ENCODE data around the gene SPTLC1. TPM values are rescaled to one million over a fixed set of nuclear protein-coding genes. Genes with fewer than 3 reads are reported as not detected.
"Not testable (repeated sequence)": the region's sequence is repeated elsewhere in the genome, so short reads cannot be mapped to it uniquely, and the experiment has no call there.

Gene SPTLC1
- total RNA-seq, 1 donor from 2014 or later: 90.0 TPM

DNA sequence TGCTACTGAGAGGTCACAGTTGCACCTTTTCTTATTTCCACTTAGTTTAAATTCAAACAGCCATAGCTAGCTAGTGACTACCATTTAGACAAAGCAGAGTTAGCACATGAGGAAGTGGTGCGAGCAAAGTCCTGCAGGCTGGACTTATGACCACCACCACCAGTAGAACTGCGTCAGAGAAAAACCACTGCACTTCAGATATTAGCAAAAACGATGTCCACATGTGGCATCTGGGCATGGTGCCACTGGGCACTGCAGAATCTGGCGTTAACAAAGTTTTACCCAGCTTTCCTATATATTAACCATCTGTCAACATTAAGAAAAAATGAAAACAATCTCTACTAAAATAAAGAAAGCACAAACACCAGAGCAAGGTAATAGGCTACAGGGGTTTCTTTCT is 80.1 kb downstream of the SPTLC1 start:
- DNase-seq (ENCODE audit: low spot score): no peak

GRCh38 chr9:92033991-92034390 is 81.2 kb downstream of the SPTLC1 start:
- no peak for DNase-seq (ENCODE audit: low spot score)

DNA sequence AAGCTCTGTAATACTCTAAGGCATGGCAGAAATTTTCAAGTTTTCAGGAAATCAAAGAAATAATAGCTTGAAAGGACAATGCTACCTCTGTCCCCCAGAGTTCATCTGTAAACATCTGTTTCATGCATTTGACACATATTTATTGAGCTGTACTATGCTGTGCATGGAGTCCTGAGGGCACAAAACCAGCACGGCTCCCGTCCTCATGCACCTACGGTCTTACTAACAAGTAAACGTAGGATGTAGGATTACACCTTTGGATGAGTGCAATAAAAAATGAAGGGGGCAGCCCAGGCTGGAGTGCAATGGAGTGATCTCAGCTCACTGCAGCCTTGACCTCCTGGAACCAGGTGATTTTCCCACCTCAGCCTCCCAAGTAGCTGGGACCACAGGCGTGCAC is 81.9 kb downstream of the SPTLC1 start:
- DNase-seq (ENCODE audit: low spot score): no peak

DNA sequence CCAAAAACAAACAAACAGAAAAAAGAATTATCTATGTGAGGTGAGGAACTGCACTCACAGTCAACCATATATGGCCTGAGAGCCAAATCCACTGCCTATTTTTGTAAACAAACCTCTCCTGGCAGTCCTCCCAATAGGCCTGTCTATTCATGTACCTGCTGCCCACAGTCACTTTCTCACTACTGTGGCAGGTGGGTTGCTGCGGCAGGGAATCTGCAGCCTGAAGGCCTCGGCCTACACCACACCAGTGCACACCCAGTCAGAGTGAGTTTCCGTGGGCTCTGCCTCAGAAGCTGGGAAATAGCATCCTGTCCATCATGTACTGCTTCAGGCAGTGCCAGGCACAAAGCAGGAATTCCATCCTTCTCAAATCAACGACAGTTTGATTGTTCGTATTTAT is 82.3 kb downstream of the SPTLC1 start:
- no peak for DNase-seq (ENCODE audit: low spot score)

DNA sequence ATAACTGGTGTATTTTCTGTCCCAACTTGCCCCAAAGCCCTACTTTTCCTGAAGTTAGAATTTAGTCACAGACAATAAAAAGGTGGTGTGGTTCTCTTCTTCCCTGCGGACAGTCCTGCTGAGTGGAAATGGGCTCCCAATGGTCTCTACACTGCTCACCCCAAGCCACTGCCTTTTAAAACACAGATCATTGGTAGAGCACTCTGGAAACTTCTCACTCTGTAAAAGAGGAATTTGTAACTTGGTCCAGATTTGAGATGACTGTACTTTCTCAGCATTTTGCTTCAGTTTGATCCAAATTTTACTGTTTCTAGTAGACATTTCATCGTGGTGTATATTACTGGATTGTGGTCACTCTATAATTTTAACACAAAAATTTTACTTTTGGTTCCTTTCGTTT is 84.8 kb downstream of the SPTLC1 start:
- no peak for DNase-seq (ENCODE audit: low spot score)

DNA sequence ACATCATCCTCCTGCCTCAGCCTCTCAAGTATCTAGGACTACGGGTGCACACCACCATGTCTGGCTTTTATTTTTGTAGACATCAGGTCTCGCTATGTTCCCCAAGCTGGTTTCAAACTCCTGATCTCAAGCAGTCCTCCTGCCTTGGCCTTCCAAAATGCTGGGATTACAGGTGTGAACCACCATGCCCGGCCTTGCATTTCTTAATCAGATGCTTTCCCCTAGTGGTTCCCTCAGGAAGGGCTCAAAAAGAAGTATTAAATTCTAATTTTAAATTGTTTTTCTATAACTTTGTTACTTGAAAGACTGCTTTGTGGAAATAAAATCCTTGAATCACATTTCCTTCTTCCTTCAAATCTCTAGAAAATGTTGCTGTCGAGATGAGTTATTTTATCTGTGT is 85.7 kb downstream of the SPTLC1 start:
- DNase-seq (ENCODE audit: low spot score): no peak

DNA sequence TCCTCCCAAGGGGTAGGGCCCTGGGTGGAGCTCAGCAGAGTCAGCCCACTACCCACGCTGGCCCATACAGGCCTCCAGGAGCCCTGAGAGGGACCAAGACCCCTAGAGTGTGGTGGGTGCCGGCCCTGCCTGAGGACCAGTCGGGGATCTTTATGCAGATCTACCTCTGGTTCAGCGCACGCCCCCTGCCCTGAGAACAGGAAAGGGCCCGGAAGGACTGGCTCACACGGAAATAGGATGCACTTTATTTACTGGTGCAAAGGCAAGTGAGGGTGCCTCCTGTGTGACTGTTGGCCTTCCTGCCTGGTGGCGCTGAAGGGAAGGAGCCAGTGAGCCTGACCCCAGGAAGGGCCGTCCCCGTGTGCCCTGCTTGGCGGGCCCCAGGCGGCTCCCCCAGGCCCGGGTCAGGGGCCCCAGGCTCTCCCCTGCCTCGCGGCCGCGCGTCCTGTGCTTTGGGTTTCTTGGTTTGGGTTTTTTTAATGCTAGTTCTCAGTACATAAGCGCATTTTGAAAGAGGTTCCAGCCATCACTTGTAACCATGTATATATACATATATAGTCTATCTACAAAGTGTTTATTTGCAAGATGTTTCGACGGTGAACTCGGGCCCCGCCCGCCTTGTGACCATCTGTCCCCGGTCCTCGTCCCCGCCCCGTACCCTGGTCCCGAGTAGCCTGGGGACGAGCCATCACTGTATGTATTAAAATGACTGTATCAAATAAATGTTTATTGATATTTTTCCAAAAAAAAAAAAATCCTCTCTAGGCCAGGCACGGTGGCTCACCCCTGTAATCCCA is 88.8 kb downstream of the SPTLC1 start:
- DNase-seq (ENCODE audit: low spot score): no peak

DNA sequence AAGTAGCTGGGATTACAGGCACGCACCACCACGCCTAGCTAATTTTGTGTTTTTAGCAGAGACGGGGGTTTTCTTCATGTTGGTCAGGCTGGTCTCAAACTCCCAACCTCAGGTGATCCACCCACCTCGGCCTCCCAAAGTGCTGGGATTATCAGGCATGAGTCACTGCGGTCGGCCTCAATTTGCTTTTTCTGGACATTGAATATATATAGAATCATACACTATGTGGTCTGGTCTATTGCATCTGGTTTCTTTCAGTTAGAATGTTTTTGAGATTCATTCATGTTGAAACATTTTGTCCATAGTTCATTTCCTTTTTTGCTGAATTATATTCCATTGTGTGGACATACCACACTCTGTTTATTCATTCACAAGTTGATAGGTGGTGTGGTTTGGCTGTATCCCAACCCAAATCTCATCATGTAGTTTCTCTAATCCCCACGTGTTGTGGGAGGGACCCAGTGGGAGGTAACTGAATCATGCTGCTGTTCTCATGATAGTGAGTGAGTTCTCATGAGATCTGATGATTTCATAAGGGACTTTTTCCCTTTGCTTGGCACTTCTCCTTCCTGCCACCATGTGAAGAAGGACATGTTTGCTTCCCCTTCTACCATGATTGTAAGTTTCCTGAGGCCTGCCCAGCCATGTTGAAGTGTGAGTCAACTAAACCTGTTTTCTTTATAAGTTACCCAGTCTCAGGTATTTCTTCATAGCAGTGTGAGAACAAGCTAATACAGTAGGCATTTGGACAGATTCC is 93.2 kb downstream of the SPTLC1 start:
- DNase-seq (ENCODE audit: low spot score): not testable (repeated sequence)

DNA sequence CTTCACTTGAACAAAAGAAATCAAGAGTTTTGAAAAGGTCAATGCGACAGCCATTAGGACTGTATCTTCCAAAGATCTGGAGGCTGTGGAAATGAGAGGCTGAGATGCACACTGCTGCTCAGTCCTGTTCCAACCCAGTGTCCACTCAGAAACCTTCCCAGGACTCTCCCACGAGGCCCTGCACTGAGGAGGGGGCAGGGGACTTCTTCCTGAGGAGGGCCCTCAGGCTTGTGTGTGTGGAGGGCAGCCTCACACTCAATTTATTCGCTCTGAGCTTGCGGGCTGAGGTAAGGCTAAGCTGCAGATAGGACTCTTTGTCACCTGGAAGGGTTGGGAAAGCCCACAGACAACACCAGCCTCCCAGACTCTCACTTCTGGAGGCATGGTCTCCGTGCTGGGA is 95.6 kb downstream of the SPTLC1 start:
- DNase-seq (ENCODE audit: low spot score): no peak

DNA sequence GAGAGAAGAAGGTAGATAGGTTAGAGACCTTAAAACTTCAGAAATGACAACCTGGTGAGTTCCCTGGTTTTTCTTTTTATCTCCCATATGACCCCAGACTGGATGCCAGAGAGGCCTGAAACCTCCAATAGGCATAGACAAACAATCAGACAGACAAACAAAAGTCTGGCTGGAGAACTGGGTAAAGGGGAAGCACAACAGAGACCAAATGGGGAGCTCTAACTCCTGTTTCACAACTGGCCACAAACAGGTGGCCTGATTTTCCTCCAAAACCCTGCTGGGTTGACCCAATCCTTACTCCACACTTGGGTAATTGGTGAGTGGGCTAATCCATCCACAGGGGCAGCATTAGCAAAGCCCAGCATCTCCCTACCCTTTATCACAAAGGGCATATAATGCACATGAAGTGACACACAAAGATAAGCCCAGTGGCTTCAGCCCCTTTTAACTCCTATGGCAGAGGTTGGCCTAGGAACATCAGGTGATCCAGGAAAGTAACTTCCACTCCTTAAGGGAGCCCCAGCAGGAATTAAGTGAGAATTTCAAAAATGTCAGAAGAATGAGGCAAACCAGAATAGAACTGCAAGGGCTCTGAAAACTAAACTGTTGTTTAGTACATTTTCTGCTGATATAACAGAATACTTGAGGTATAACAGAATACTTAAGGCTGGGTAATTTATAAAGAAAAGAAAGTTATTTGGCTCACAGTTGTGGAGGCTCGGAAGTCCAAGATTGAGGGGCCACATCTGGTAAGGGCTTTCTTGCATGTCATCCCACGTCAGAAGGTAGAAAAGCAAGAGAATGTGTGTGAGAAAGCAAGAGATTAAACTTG is 104.3 kb downstream of the SPTLC1 start:
- DNase-seq (ENCODE audit: low spot score): no peak

- DNase-seq (ENCODE audit: low spot score): not testable (repeated sequence)
These were observed 105.0 kb downstream of the SPTLC1 start for GRCh38 chr9:92010253-92010652.

- DNase-seq (ENCODE audit: low spot score): no peak
These were observed 107.2 kb downstream of the SPTLC1 start for GRCh38 chr9:92008041-92008440.

DNA sequence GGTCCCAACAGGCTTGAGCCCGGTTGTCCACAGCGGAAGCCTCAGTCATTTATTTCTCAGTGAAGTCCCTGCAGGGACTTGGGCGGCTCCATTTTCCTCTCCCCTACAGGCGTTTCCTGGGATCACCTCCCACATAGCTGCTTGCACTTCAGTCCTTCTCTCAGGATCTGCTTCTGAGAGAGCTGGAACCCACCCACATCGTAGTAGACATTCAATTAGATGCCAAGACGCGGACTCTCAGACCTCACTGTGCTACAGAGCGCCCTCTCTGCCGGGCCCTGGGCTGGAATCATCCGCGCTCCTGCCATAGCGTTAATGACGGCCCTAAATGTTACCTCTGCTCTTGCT is 111.2 kb downstream of the SPTLC1 start:
- no peak for DNase-seq (ENCODE audit: low spot score)

DNA sequence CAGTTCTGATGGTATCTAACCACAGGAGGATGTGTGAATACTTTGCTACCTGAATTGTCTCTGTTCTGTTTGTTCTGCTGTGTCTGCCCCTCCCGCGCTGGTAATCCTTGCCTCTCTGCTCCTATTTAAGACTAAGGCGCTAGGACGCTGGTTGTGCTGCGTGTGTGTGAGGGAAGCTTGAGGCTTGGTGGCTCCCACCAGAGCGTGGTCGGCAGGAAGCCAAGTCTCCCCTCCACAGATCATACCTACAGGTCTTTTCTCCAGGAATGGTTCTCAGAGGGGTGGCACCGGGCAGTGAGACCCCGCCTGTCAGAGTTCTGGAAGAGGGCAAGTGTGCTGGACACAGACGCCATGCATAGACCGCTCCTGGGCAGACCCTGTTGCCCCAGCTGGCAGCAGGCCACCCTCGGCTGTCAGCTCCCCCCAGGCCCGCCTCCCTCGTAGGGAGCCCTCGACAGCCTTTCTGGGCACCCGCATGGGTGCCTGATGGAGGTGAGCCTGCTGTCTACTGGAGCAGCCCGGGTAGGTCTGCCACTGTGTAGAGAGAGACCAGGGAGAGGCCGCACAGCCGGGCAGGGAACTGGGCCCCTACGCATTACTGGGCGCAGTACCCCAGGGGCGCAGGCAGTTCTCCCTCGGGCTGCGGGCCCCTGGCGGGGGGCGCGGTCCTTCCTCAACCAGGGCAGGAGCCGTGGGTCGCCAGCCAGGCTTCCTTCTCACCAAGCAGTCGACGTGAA is 111.7 kb downstream of the SPTLC1 start:
- DNase-seq (ENCODE audit: low spot score): no peak

- not testable (repeated sequence) for DNase-seq (ENCODE audit: low spot score)
These were observed 113.3 kb downstream of the SPTLC1 start for GRCh38 chr9:92001948-92002347.

DNA sequence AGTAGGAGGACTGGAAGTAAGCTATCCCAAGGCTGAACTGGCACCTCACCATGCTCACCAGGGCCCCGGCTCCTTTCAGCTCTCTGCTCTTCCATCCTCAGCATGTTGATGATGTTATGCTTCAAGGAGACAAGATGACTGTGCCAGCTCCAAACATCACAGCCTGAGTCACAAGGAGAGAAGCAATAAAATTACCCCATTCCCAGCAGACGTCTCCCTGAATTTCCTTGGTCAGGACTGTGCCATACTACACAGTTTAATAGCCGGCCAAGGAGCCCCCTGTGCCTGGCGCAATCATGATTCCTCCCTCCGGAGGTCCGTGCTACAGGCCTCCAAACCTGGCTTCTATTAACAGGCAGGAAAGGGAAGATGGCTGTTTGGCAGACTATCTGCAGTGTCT is 114.0 kb downstream of the SPTLC1 start:
- DNase-seq (ENCODE audit: low spot score): no peak

- no peak for DNase-seq (ENCODE audit: low spot score)
These were observed 120.1 kb downstream of the SPTLC1 start for GRCh38 chr9:91995000-91995655.

GRCh38 chr9:91994422-91994821 is 120.8 kb downstream of the SPTLC1 start:
- DNase-seq (ENCODE audit: low spot score): no peak

GRCh38 chr9:91992461-91993041 is 122.7 kb downstream of the SPTLC1 start:
- DNase-seq (ENCODE audit: low spot score): no peak

GRCh38 chr9:91991721-91992341 is 123.4 kb downstream of the SPTLC1 start:
- no peak for DNase-seq (ENCODE audit: low spot score)

Measured in umbilical cord (tissue), 2 donors.